Esophagus mucosa (tissue), 1 donor: ENCODE results near the gene DCT. TPM values are rescaled to one million over a fixed set of nuclear protein-coding genes. Genes with fewer than 3 reads are reported as not detected.
"Not testable (repeated sequence)": the region's sequence is repeated elsewhere in the genome, so short reads cannot be mapped to it uniquely, and the experiment has no call there.

Experiments
- ATAC-seq: fragments of 200-7000 bp; cut with Tn5 transposase; one replicate; pipeline ENCODE4 v1.9.1; 2020
- total RNA-seq: library from RNA; stranded (reverse); gene quantifications from one replicate; pipeline ENCODE4 v1.2.4, GENCODE V29; 2023
- donor health status: DM: yes; HTN: yes; CAD: no.

DCT gene
- not detected for total RNA-seq

DNA sequence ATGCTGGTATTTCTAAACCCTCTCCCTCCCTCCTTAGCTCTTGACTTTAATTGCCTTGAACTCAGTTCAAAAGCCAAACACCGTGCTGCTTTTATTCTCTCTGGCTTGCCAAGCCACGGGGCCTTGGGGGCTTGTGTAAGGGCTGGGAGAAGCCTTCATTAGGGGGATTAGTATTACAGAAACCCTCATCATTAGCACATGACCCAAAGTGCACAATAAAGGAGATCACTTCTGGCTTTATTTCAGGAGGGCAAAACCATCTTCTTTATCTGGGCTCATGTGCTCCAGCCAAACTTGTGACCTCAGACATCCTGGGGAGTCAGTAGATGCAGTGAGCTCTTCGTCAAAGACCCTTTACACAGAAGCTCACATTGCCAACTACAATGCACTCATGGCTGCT lies at the start of gene DCT:
Gene DCT, minus strand, starts transcription at position 67 of the 400 bp plus-strand sequence. CDS start 427 bp downstream, outside the sequence.
- no peak for ATAC-seq

DNA sequence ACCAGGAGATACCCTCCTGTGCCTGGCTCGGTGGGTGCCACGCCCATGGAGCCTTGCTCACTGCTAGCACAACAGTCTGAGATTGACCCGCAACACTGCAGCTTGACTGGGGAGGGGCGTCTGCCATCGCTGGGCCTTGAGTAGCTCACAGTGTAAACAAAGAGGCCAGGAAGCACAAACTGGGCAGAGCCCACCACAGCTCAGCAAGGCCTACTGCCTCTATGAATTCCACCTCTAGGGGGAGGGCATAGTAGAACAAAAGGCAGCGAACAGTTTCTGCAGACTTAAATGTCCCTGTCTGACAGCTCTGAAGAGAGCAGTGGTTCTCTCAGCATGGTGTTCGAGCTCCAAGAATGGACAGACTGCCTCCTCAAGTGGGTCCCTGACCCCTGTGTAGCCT lies 47.5 kb upstream of the DCT start:
- not testable (repeated sequence) for ATAC-seq

- ATAC-seq, result no peak
Measured at GRCh38 chr13:94525781-94526180, 46.3 kb upstream of the DCT start.

GRCh38 chr13:94524407-94524806 lies 44.9 kb upstream of the DCT start:
- no peak for ATAC-seq

- no peak for ATAC-seq
Measured at GRCh38 chr13:94520001-94520400, 40.5 kb upstream of the DCT start.

DNA sequence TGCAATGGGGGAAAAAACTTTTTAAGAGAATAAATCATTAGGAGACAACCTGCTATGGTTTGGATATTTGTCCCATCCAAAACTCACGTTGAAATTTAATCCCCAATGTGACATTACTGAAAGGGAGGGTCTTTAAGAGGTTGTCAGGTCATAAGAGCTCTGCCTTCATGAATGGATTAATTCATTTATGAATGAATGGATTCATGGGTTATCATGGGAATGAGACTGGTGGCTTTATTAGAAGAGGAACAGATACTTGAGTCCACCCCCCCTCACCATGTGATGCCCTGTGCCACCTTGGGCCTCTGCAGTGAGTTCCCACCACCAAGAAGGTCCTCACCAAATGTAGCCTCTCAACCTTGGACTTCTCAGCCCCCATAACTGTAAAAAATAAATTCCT lies 37.0 kb upstream of the DCT start:
- ATAC-seq, result no peak

DNA sequence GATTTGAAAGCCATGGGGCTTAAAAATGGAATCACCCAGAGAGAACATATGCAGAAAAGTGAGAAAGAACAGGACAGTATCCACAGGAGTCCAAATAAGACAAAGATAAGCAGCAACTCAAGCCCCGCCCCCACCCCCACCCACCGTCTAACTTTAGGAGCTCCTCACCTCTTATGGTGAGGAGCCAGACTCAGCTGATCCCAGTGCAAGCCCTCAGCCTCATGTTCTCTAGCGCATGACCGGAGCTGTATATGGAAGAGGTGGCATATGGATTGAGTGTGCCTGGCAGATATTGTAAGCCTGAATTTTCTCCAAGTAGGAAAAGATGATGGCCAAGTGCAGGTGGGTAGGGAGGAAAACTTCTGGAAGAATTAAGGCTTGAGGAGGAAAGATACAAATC lies 36.4 kb upstream of the DCT start:
- ATAC-seq, result no peak

DNA sequence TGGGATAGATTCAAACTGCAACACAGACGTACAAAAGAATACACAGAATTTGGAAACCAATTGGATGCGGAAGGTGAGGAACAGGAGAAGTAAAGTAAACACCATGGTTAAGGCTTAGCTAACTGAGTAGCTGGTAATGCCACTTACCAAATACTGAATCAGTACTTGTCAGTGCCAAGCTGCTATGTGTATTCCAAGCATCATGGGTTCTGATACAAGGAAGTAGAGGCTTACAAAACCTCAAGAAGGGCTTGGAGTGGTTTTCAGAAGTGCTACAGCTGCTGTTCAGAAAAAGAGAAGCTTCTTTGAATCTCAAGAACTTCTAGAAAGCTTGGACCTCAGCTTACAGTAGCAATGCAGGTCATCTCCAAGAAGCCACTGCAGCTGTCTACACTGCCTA lies 35.9 kb upstream of the DCT start:
- ATAC-seq, result no peak

DNA sequence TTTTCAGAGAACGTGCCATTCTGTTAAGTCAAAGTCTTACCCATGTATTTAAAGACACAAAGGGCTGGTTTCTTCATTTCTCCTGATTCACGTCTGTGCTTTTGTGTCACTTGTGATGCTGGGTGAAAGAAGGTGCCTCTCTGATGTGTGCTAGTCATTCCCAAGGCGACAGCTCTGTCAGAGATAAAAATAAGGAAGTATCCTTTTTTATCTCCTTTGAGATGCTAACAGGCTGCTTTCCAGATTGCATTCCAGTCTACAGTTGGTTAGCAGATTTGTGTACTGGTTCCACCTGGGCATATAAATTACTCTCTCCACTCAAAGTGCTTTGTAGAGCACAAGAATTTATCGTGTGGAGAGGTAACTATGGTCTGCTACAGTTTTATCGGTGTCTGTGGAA lies 33.5 kb upstream of the DCT start:
- ATAC-seq, result no peak

- no peak for ATAC-seq
Measured at GRCh38 chr13:94505730-94506129, 26.2 kb upstream of the DCT start.

DNA sequence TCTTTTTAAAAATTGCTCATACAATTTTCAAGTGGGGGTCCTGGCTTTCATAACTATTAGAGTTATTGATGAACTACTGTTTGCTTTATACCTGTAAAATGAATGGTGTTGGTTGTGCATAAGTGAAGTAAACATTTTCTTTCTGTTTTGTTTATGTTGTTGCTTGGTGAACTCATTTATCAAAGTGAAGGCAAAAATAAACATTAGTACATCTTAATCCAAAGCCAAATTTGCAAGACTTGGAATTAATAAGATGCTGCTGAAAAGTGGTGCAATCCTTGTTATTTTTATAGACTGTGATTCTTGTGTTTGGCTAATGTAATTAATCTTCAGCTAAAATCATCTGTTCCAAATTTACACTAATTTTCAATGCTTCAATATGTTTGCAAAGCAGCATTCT lies 24.4 kb upstream of the DCT start:
- ATAC-seq, result no peak

GRCh38 chr13:94498831-94499230 lies 19.3 kb upstream of the DCT start:
- ATAC-seq, result not testable (repeated sequence)

GRCh38 chr13:94495806-94496205 lies 16.3 kb upstream of the DCT start:
- ATAC-seq, result no peak

DNA sequence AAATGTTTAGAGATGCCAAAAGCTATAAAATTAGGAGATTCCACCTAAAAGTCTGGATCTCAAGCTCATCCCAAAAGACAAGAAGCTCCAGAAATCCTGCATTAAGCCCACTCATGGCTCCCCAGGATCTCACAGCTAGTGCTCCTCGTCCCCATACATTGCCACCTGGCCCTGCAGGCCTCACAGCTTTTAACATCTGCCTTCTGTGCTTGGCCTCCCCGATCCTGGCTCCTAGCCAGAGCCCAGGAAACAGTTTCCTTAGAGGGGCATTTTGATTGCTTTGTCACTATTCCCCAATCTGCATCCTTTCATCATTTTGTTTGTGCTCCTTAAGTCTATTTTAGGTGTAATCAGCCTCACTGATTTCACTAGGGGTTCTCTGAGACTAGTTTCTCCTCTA lies 14.5 kb upstream of the DCT start:
- ATAC-seq, result no peak

- ATAC-seq, result no peak
Measured at GRCh38 chr13:94487043-94487442, 7.6 kb upstream of the DCT start.

DNA sequence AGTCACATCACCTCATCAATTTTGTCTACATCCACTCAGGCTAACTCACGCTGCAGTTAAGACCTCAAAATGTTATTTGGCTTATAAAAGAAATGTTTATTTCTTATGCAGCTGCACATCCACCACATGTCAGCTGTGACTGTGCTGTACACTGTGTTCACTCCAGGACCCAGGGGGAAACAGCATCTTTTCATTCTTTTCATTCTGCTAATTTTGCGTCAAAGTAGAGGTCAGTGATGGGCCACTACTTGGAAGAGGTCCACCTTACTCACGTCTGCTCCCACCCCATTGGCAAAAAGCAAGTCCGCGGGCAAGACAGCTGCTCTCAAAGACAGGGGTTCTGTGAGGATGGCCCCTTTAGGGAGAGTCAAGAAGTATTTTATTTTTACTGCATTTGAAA lies 4.5 kb upstream of the DCT start:
- no peak for ATAC-seq

- ATAC-seq, result peak; percentile 39
Measured at GRCh38 chr13:94481941-94482340, 2.5 kb upstream of the DCT start.

DNA sequence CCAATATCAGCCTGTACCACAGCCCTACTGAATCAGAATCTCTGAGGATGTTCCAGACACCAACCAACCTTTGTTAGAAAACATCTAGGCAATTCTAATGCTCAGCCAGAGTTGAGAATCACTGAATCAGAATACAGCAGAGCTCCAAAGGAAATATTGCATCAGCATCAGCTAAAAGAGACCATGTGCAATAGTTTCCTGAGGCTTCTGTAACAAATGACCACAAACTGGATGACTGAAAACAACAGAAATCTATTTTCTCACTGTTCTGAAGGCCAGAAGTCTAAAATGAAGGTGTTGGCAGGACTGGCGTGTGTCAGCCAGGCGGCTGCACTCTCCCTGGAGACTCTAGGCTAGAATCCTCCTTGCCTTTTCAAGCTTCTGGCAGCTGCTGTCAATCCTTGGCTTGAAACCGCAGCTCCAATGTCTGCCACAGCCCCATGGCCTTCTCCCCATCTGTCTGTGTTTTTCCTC lies 1.2 kb upstream of the DCT start:
- ATAC-seq, result no peak

GRCh38 chr13:94478913-94479312 lies 569 bp downstream of the DCT start:
- ATAC-seq, result no peak

- no peak for ATAC-seq
Measured at GRCh38 chr13:94470126-94470525, 9.4 kb downstream of the DCT start.

GRCh38 chr13:94464771-94465170 lies 14.7 kb downstream of the DCT start:
- ATAC-seq, result no peak

GRCh38 chr13:94462670-94463069 lies 16.8 kb downstream of the DCT start:
- ATAC-seq, result no peak

- ATAC-seq, result no peak
Measured at GRCh38 chr13:94459116-94459515, 20.4 kb downstream of the DCT start.

GRCh38 chr13:94455414-94455813 lies 24.1 kb downstream of the DCT start:
- no peak for ATAC-seq

- ATAC-seq, result no peak
Measured at GRCh38 chr13:94454906-94455305, 24.6 kb downstream of the DCT start.

- ATAC-seq, result no peak
Measured at GRCh38 chr13:94454334-94454733, 25.1 kb downstream of the DCT start.
